ENCODE results near the gene ITPR2.

DNA sequence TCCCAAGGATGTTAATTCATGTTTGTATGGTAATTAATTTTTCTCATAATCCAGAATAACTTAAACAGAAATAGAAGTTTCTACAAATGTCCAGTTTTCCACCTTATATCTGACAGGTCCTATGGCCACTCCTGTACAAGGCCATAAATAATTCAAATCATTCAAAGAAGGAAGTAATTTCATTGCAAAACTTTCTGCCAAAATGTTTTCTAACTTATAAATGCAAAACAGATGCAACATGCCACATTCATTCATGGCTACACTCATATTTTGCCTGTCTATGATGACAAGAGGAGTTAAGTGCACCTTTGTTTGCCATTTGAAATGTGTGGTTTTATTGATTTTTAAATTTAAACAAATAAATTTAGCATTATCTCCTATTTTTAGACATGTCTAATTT is 34.4 kb downstream of the ITPR2 start:
- TF ChIP-seq, protein P1, sequence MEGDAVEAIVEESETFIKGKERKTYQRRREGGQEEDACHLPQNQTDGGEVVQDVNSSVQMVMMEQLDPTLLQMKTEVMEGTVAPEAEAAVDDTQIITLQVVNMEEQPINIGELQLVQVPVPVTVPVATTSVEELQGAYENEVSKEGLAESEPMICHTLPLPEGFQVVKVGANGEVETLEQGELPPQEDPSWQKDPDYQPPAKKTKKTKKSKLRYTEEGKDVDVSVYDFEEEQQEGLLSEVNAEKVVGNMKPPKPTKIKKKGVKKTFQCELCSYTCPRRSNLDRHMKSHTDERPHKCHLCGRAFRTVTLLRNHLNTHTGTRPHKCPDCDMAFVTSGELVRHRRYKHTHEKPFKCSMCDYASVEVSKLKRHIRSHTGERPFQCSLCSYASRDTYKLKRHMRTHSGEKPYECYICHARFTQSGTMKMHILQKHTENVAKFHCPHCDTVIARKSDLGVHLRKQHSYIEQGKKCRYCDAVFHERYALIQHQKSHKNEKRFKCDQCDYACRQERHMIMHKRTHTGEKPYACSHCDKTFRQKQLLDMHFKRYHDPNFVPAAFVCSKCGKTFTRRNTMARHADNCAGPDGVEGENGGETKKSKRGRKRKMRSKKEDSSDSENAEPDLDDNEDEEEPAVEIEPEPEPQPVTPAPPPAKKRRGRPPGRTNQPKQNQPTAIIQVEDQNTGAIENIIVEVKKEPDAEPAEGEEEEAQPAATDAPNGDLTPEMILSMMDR (IDR thresholded peaks at IDR 0.05; ENCODE audit: low read length) = no peak
- no peak for TF ChIP-seq EZH2 (IDR thresholded peaks at IDR 0.05; ENCODE audit: borderline replicate concordance, low read length)

Measured in OCI-LY1 (cell line).